KMS-11 (cell line): Measurements from ENCODE around the gene ARID1A.

Experiments
- H2AFZ ChIP-seq: fragments of 200-600 bp; sonication (generic); 2 replicates; pipeline ENCODE4 v1.6.1; 2016; ENCODE audit warnings: antibody characterized with exemption, mixed run types, low read depth
- H3K27ac ChIP-seq: fragments of 200-600 bp; sonication (generic); 2 replicates; pipeline ENCODE4 v1.6.1; 2016; ENCODE audit warnings: mild to moderate bottlenecking, mixed run types
- H3K27me3 ChIP-seq: fragments of 200-600 bp; sonication (generic); 2 replicates; pipeline ENCODE4 v1.6.1; 2017; ENCODE audit warnings: mild to moderate bottlenecking, low read depth, mixed run types, moderate library complexity; ENCODE audit not compliant: insufficient read depth
- H3K36me3 ChIP-seq: fragments of 200-600 bp; sonication (generic); 2 replicates; pipeline ENCODE4 v1.6.1; 2017; ENCODE audit warnings: mild to moderate bottlenecking, mixed run types; ENCODE audit not compliant: insufficient read depth
- H3K4me1 ChIP-seq: fragments of 200-600 bp; sonication (generic); 2 replicates; pipeline ENCODE4 v1.6.1; 2016; ENCODE audit warnings: mild to moderate bottlenecking, low read depth, mixed run types; ENCODE audit not compliant: poor library complexity, severe bottlenecking
- H3K4me2 ChIP-seq: fragments of 200-600 bp; sonication (generic); 2 replicates; pipeline ENCODE4 v1.7.0; 2016; ENCODE audit warnings: mild to moderate bottlenecking, mixed run types
- H3K4me3 ChIP-seq: fragments of 200-600 bp; sonication (generic); IDR thresholded peaks from 2 replicates; pipeline ENCODE4 v1.6.1; 2017; ENCODE audit warnings: low read depth, low read length, mixed read lengths; ENCODE audit not compliant: insufficient read depth
- H3K79me2 ChIP-seq: fragments of 200-600 bp; sonication (generic); 2 replicates; pipeline ENCODE4 v1.6.1; 2016; ENCODE audit warnings: low read depth, mixed run types; ENCODE audit not compliant: insufficient read depth
- H3K9ac ChIP-seq: fragments of 200-600 bp; sonication (generic); 2 replicates; pipeline ENCODE4 v1.6.1; 2016; ENCODE audit warnings: mild to moderate bottlenecking, mixed run types
- H4K20me1 ChIP-seq: fragments of 200-600 bp; sonication (generic); 2 replicates; pipeline ENCODE4 v1.6.1; 2016; ENCODE audit warnings: mild to moderate bottlenecking, mixed run types; ENCODE audit not compliant: insufficient read depth
- TF ChIP-seq, protein P1 (sequence below): fragments of 200-600 bp; sonication (generic); conservative IDR thresholded peaks from 2 replicates; pipeline ENCODE4 v1.6.1; 2017; ENCODE audit warnings: low read depth, mild to moderate bottlenecking, antibody characterized with exemption, low read length, moderate library complexity, mixed read lengths

The ARID1A gene

DNA sequence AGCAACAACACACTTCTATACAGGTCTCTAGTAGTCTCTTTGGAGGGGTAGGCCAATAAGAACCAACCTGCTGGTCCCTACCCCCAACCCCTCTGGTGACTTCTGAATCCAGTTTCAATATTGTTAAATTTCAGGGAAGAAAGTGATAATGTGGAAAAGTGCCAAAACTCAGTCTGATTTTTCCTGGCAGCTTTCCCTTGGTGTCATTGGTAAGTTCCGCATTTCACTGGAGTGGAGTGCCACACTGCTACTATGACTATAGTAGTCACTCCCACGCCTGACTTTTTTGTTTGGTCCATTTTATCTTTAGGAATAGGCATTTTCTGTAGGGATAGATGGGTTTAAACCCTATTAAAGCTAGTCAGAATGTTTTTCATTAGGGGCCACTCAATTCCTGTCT lies 5.7 kb upstream of the ARID1A start:
- no peak overlapping the region for H2AFZ ChIP-seq
- no peak overlapping the region for H3K4me3 ChIP-seq
- H3K79me2 ChIP-seq: no peaks in the 10 kb centered on the region
- no peak overlapping the region for H3K9ac ChIP-seq
- TF ChIP-seq, protein P1, sequence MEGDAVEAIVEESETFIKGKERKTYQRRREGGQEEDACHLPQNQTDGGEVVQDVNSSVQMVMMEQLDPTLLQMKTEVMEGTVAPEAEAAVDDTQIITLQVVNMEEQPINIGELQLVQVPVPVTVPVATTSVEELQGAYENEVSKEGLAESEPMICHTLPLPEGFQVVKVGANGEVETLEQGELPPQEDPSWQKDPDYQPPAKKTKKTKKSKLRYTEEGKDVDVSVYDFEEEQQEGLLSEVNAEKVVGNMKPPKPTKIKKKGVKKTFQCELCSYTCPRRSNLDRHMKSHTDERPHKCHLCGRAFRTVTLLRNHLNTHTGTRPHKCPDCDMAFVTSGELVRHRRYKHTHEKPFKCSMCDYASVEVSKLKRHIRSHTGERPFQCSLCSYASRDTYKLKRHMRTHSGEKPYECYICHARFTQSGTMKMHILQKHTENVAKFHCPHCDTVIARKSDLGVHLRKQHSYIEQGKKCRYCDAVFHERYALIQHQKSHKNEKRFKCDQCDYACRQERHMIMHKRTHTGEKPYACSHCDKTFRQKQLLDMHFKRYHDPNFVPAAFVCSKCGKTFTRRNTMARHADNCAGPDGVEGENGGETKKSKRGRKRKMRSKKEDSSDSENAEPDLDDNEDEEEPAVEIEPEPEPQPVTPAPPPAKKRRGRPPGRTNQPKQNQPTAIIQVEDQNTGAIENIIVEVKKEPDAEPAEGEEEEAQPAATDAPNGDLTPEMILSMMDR: no peak
- H3K27ac ChIP-seq: no peak overlapping the region
- H3K27me3 ChIP-seq: no peaks in the 10 kb centered on the region
- H3K36me3 ChIP-seq: no peaks in the 10 kb centered on the region
- peaks cover 27% of the 10 kb centered on the region for H3K4me1 ChIP-seq
- no peaks in the 10 kb centered on the region for H4K20me1 ChIP-seq
- H3K4me2 ChIP-seq: no peak overlapping the region

DNA sequence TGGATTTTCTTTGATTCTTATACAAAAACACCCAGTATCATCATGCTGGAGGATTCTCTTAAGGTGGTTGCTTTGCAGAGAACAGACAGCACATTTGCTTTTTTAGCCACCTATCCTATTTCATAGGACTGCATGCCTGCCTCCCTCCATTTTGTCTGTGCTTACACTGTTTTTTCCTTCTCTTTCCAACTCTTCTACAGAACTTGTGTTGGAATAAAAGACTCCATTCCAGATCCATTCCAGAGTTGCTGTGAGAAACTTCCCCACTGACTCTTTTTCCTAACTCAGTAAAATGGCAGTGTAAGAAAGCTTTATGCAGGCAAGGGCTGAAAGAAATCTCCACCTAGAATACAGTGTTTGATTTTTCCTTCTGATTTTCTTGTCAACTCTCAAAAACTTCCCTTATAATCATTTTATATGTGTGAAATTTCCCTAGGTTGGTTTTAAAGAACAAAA lies 5.2 kb upstream of the ARID1A start:
- TF ChIP-seq, protein P1: no peak
- no peaks in the 10 kb centered on the region for H3K79me2 ChIP-seq
- H3K27ac ChIP-seq: no peak overlapping the region
- H3K4me1 ChIP-seq: peaks cover 27% of the 10 kb centered on the region
- no peaks in the 10 kb centered on the region for H4K20me1 ChIP-seq
- no peak overlapping the region for H3K9ac ChIP-seq
- H3K4me2 ChIP-seq: no peak overlapping the region
- no peaks in the 10 kb centered on the region for H3K36me3 ChIP-seq
- H3K27me3 ChIP-seq: no peaks in the 10 kb centered on the region
- no peak overlapping the region for H3K4me3 ChIP-seq
- no peak overlapping the region for H2AFZ ChIP-seq

DNA sequence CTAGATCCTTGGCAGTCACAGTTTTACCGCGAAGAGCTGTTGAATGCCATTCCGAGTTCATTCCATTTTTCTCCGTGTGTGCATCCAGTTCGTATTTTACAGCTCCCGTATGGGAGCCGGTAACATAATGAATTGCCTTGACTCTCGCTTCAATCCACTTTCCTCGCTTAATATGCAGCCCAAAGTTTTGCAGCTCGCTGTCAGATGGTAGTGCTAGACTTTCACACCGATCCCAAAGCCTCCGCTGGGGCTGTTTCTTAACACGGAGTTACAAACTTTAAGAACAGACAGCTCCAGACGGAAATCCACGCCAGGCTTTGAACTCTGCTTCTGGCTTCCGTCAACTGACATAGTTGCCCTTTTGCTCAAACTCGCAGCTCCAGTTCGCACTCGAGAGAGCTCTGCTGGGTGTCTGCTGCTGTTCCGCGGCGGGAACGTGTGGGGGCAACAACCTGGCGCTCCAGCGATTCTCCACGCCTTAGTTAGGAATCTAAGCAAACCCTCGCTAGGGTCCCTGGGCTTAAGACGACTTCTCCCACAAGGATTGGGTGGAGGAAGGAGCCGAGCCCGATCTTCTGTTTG lies 3.5 kb upstream of the ARID1A start:
- Histone ChIP-seq H3K4me3 (peak overlapping the region; percentile 55), H4K20me1 (no peaks in the 10 kb centered on the region), H3K27me3 (no peaks in the 10 kb centered on the region), H3K79me2 (peaks cover 6% of the 10 kb centered on the region; the same call in 1 of the 2 replicates), H3K4me2 (peak overlapping the region; percentile 89), H2AFZ (peak overlapping the region; percentile 35), H3K27ac (peak overlapping the region; percentile 83), H3K36me3 (no peaks in the 10 kb centered on the region), H3K9ac (peak overlapping the region; percentile 93), H3K4me1 (peaks cover 27% of the 10 kb centered on the region)
- TF ChIP-seq, protein P1: no peak; the same call in 1 of the 2 replicates

DNA sequence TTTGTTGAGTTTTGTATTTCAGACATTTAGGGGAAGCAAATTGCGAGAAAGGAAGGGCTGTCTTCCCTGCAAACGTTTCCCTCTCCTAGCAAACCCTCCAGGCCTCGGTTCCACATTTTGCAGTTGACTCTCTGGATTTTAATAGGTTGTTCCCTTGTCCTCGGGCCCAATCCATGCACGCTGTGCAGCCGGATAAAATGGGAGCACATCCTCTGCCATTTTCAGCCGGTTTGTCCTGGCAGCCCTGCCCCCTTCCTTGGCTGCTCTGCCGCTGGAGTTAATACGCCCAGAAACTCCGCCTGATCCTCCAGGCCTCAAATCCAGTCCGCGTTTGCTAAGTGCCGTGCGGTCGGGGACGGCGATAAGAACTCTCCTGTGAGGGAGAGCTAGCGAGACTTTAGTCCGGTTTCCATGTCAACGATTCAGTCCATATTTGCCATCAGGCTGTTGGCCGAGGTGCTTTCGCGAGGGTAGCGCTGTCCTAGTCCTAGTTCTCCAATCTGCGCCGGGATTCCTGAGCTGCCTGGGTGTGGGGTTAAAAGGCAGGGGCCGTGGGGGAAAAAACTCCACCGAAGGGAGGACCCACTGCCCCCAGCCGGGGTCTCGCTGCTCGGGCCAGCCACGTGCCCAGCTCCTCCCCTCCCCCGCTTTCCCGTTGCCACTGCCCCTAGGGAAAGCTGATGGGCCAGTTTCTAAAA lies 2.9 kb upstream of the ARID1A start:
- Histone ChIP-seq H3K27me3 (no peaks in the 10 kb centered on the region), H3K4me3 (peak overlapping the region; percentile 55), H3K9ac (peak overlapping the region; percentile 93), H3K27ac (peak overlapping the region; percentile 83), H3K4me2 (peak overlapping the region; percentile 89), H2AFZ (peak overlapping the region; percentile 35), H3K4me1 (peaks cover 27% of the 10 kb centered on the region), H3K79me2 (peaks cover 11% of the 10 kb centered on the region; the same call in 1 of the 2 replicates), H4K20me1 (no peaks in the 10 kb centered on the region), H3K36me3 (no peaks in the 10 kb centered on the region)
- TF ChIP-seq, protein P1: no peak
